ENCODE measurements around the gene ZNRF1. TPM values are rescaled to one million over a fixed set of nuclear protein-coding genes. Genes with fewer than 3 reads are reported as not detected.
"Not testable (repeated sequence)": the region's sequence is repeated elsewhere in the genome, so short reads cannot be mapped to it uniquely, and the experiment has no call there.

ZNRF1 gene
- 41.4 and 46.8 TPM in 2 replicates for total RNA-seq

- H3K4me1 Mint-ChIP-seq: peaks cover 38% of the 10 kb centered on the region
Observed at GRCh38 chr16:74998481-74999218, at the start of gene ZNRF1. Gene ZNRF1 (plus strand): TSS chr16:74999024. CDS start chr16:74999672, 648 bp downstream.

DNA sequence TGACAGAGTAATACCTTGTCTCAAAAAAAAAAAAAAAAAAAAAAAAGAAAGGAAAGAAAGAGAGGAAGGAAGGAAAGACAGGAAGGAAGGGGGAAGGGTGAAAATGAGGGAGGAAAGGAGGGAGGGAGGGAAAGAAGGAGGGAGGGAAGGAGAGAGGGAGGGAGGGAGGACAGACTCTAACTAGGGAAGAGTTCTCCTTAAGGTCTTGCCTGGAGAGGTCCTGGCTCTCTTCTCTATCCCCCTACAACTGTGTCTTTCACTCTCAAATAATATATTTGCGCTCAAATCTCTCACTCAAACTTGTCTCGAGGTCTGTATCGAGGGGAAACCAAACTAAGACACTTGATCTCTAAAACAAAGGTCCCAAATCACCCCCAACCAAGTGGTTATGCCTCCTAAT is 49.5 kb upstream of the ZNRF1 start:
- Mint-ChIP-seq H3K27me3 (no peaks in the 10 kb centered on the region), H3K9me3 (no peaks in the 10 kb centered on the region), H3K4me3 (no peak overlapping the region), H3K4me1 (no peaks in the 10 kb centered on the region), H3K27ac (no peak overlapping the region), H3K36me3 (ENCODE audit: low read depth) (peaks cover 39% of the 10 kb centered on the region)
- intact Hi-C loops (cut with micrococcal nuclease): no loop called here
- DNase-seq: no peak

More at GRCh38 chr16:74998481-74999218, at the start of gene ZNRF1:
- DNase-seq: peak; percentile 93
- peaks cover 11% of the 10 kb centered on the region for H3K27me3 Mint-ChIP-seq
- no peaks in the 10 kb centered on the region for H3K9me3 Mint-ChIP-seq
- peak within 1 kb of the TSS; percentile 87 for H3K27ac Mint-ChIP-seq
- peaks cover 23% of the 10 kb centered on the region for H3K36me3 Mint-ChIP-seq (ENCODE audit: low read depth)
- intact Hi-C loops (cut with micrococcal nuclease): loop anchor here (1.0 to 5.0 kb wide), 7 partner anchors 13 to 291 kb away; partner anchors contain the start of genes WDR59 and ZFP1
- peak within 1 kb of the TSS; percentile 96 for H3K4me3 Mint-ChIP-seq

DNA sequence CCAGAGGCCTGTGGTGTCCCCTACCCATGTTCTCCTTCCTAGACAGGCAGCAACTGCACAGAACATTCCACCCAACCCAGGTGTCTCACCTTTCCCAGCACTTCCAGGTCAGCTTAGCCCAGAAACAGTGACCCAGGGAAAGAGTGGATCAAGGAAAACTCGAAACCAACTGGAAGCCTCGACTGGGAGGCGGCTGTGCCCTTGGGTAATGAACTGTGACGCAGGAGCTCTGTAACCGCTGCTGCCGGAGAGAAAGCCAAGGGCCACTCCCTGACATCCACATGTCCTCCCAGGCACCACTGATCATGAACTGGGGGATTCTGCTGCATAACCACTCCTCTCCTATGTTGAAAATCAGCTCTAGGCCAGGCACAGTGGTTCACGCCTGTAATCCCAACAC is 48.3 kb upstream of the ZNRF1 start:
- H3K4me3 Mint-ChIP-seq: no peak overlapping the region
- H3K9me3 Mint-ChIP-seq: no peaks in the 10 kb centered on the region
- peaks cover 40% of the 10 kb centered on the region for H3K36me3 Mint-ChIP-seq (ENCODE audit: low read depth)
- H3K27me3 Mint-ChIP-seq: no peaks in the 10 kb centered on the region
- intact Hi-C loops (cut with micrococcal nuclease): no loop called here
- no peak for DNase-seq
- H3K27ac Mint-ChIP-seq: no peak overlapping the region
- no peaks in the 10 kb centered on the region for H3K4me1 Mint-ChIP-seq

DNA sequence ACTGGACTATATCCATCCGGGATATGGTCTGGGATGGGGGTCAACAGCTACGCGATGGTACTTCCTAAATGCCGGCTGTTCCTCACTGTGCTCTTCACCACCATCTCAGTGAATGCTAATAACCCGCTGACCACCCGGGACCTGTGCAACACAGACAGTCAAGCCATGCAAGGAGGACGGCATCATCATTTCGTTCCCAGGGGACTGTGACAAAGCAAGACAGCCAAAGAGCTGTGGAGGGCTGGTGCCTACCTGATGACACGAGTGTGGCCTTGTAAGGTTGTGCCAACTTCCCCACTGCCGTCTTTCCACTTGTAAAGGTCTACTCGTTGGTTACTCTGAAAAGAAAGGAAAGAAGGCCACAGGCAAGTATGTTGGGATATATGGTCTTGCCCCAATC is 47.6 kb upstream of the ZNRF1 start:
- intact Hi-C loops (cut with micrococcal nuclease): no loop called here
- H3K4me1 Mint-ChIP-seq: no peaks in the 10 kb centered on the region
- peaks cover 43% of the 10 kb centered on the region for H3K36me3 Mint-ChIP-seq (ENCODE audit: low read depth)
- no peak overlapping the region for H3K27ac Mint-ChIP-seq
- no peak overlapping the region for H3K4me3 Mint-ChIP-seq
- no peaks in the 10 kb centered on the region for H3K27me3 Mint-ChIP-seq
- H3K9me3 Mint-ChIP-seq: no peaks in the 10 kb centered on the region
- no peak for DNase-seq

- H3K27me3 Mint-ChIP-seq: no peaks in the 10 kb centered on the region
- no peak overlapping the region for H3K27ac Mint-ChIP-seq
- H3K4me1 Mint-ChIP-seq: no peaks in the 10 kb centered on the region
- DNase-seq: no peak
- intact Hi-C loops (cut with micrococcal nuclease): no loop called here
- H3K4me3 Mint-ChIP-seq: no peak overlapping the region
- no peaks in the 10 kb centered on the region for H3K9me3 Mint-ChIP-seq
- peaks cover 42% of the 10 kb centered on the region for H3K36me3 Mint-ChIP-seq (ENCODE audit: low read depth)
Observed at GRCh38 chr16:74951681-74952080, 47.1 kb upstream of the ZNRF1 start.

DNA sequence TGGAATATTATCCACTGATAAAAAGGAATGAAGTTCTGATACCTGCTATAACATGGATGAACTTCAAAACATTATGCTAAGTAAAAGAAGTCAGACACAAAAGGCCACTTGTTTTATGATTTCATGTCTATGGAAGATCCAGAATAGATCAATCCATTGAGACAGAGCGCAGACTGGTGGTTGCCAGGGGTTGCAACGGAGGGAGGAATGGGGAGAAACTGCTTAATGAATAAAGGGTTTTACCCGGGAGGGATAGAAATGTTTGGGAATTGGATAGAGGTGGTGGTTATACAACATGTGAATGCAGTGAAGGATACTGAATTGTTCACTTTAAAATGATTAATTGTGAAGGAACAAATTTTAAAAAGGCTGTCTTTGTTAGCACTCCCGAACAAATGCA is 44.1 kb upstream of the ZNRF1 start:
- peak overlapping the region; percentile 26 for H3K27ac Mint-ChIP-seq
- no peaks in the 10 kb centered on the region for H3K27me3 Mint-ChIP-seq
- DNase-seq: no peak
- no peaks in the 10 kb centered on the region for H3K9me3 Mint-ChIP-seq
- intact Hi-C loops (cut with micrococcal nuclease): no loop called here
- peaks cover 41% of the 10 kb centered on the region for H3K36me3 Mint-ChIP-seq (ENCODE audit: low read depth)
- no peak overlapping the region for H3K4me3 Mint-ChIP-seq
- H3K4me1 Mint-ChIP-seq: peaks cover 5% of the 10 kb centered on the region

- Mint-ChIP-seq H3K4me3 (no peak overlapping the region), H3K4me1 (peaks cover 5% of the 10 kb centered on the region), H3K9me3 (no peaks in the 10 kb centered on the region), H3K27me3 (no peaks in the 10 kb centered on the region), H3K36me3 (ENCODE audit: low read depth) (peaks cover 9% of the 10 kb centered on the region), H3K27ac (no peak overlapping the region)
- intact Hi-C loops (cut with micrococcal nuclease): no loop called here
- DNase-seq: no peak
Observed at GRCh38 chr16:74973304-74973703, 25.5 kb upstream of the ZNRF1 start.

GRCh38 chr16:74975591-74975990 is 23.2 kb upstream of the ZNRF1 start:
- H3K4me3 Mint-ChIP-seq: no peak overlapping the region
- H3K27ac Mint-ChIP-seq: no peak overlapping the region
- no peaks in the 10 kb centered on the region for H3K9me3 Mint-ChIP-seq
- H3K4me1 Mint-ChIP-seq: no peaks in the 10 kb centered on the region
- no peak for DNase-seq
- H3K36me3 Mint-ChIP-seq (ENCODE audit: low read depth): peaks cover 13% of the 10 kb centered on the region
- H3K27me3 Mint-ChIP-seq: no peaks in the 10 kb centered on the region
- intact Hi-C loops (cut with micrococcal nuclease): no loop called here

GRCh38 chr16:74982256-74982655 is 16.6 kb upstream of the ZNRF1 start:
- no peaks in the 10 kb centered on the region for H3K9me3 Mint-ChIP-seq
- no peak overlapping the region for H3K4me3 Mint-ChIP-seq
- DNase-seq: no peak
- H3K27ac Mint-ChIP-seq: no peak overlapping the region
- intact Hi-C loops (cut with micrococcal nuclease): loop anchor here (10.0 kb wide), 2 partner anchors 453 to 643 kb away; partner anchors contain the start of genes ADAT1 and CFDP1
- peaks cover 16% of the 10 kb centered on the region for H3K36me3 Mint-ChIP-seq (ENCODE audit: low read depth)
- peaks cover 16% of the 10 kb centered on the region for H3K4me1 Mint-ChIP-seq
- H3K27me3 Mint-ChIP-seq: no peaks in the 10 kb centered on the region

GRCh38 chr16:74984194-74984528 is 14.7 kb upstream of the ZNRF1 start:
- Mint-ChIP-seq H3K4me1 (peaks cover 16% of the 10 kb centered on the region), H3K27me3 (no peaks in the 10 kb centered on the region), H3K9me3 (no peaks in the 10 kb centered on the region), H3K27ac (peak overlapping the region; percentile 95), H3K36me3 (ENCODE audit: low read depth) (peaks cover 7% of the 10 kb centered on the region), H3K4me3 (peak overlapping the region; percentile 94)
- intact Hi-C loops (cut with micrococcal nuclease): loop anchor here (10.0 kb wide), 2 partner anchors 451 to 641 kb away; partner anchors contain the start of genes ADAT1 and CFDP1
- DNase-seq: no peak

- DNase-seq: peak; percentile 100
- no peaks in the 10 kb centered on the region for H3K27me3 Mint-ChIP-seq
- H3K9me3 Mint-ChIP-seq: no peaks in the 10 kb centered on the region
- intact Hi-C loops (cut with micrococcal nuclease): loop anchor here (1.0 to 10.0 kb wide), 6 partner anchors 14 to 663 kb away; partner anchors contain the start of genes ADAT1, CFDP1, KARS1 and MLKL
- peak within 1 kb of the TSS; percentile 94 for H3K4me3 Mint-ChIP-seq
- H3K36me3 Mint-ChIP-seq (ENCODE audit: low read depth): peaks cover 7% of the 10 kb centered on the region
- peaks cover 16% of the 10 kb centered on the region for H3K4me1 Mint-ChIP-seq
- H3K27ac Mint-ChIP-seq: peak within 1 kb of the TSS; percentile 95
Observed at GRCh38 chr16:74984529-74985296, 14.1 kb upstream of the ZNRF1 start, which contains the start of gene WDR59. Gene WDR59 (minus strand): TSS chr16:74985123. CDS start chr16:74985017, 106 bp downstream.

- no peaks in the 10 kb centered on the region for H3K9me3 Mint-ChIP-seq
- H3K27me3 Mint-ChIP-seq: peaks cover 5% of the 10 kb centered on the region
- intact Hi-C loops (cut with micrococcal nuclease): loop anchor here (5.0 to 10.0 kb wide), 4 partner anchors 285 to 660 kb away; partner anchors contain the start of genes ADAT1, CFDP1, KARS1 and MLKL
Observed at GRCh38 chr16:74987027-74987681, 11.7 kb upstream of the ZNRF1 start.

GRCh38 chr16:74989864-74990263 is 9.0 kb upstream of the ZNRF1 start:
- H3K27me3 Mint-ChIP-seq: peaks cover 11% of the 10 kb centered on the region
- not testable (repeated sequence) for H3K36me3 Mint-ChIP-seq (ENCODE audit: low read depth); DNase-seq; H3K27ac Mint-ChIP-seq; H3K4me1 Mint-ChIP-seq; H3K9me3 Mint-ChIP-seq; H3K4me3 Mint-ChIP-seq
- intact Hi-C loops (cut with micrococcal nuclease): loop anchor here (5.0 to 10.0 kb wide), 4 partner anchors 288 to 657 kb away; partner anchors contain the start of genes ADAT1, CFDP1, KARS1 and MLKL

More at GRCh38 chr16:74987027-74987681, 11.7 kb upstream of the ZNRF1 start:
- Mint-ChIP-seq H3K4me3 (no peak overlapping the region), H3K4me1 (peaks cover 16% of the 10 kb centered on the region), H3K36me3 (ENCODE audit: low read depth) (peaks cover 6% of the 10 kb centered on the region), H3K27ac (no peak overlapping the region)
- no peak for DNase-seq

Data from activated CD4-positive, alpha-beta T cell treated with anti-CD3 and anti-CD28 coated beads, Interleukin-2, amount 10 ng/mL, durations not matched to agents 24 days and 14 days (primary cell).